GM10248 (cell line): ENCODE results near the gene SLC38A4.

Experiments used
- CTCF ChIA-PET: fragments of 300-600 bp; sonication (Branson Sonifier 250); formaldehyde crosslinking; extraction: SDS; loops from one replicate; lab custom pipeline; 2021; ENCODE audit warnings: antibody characterized with exemption; lab: Yijun Ruan, JAX
- POLR2A ChIA-PET: fragments of 350-650 bp; sonication (Branson Sonifier 250); formaldehyde crosslinking; extraction: SDS; loops from one replicate; lab custom pipeline; 2020; ENCODE audit warnings: antibody characterized with exemption; lab: Yijun Ruan, JAX
- DNase-seq: peaks from one replicate; pipeline ENCODE4 v3.0.0; 2012; ENCODE audit errors: extremely low spot score
- TF ChIP-seq, protein P1 (sequence below): IDR thresholded peaks from 2 replicates; pipeline ENCODE4 v1.5.1; 2012; ENCODE audit warnings: mild to moderate bottlenecking, low read depth; ENCODE audit errors: extremely low read depth, missing control alignments, control extremely low read depth

SLC38A4 gene

DNA sequence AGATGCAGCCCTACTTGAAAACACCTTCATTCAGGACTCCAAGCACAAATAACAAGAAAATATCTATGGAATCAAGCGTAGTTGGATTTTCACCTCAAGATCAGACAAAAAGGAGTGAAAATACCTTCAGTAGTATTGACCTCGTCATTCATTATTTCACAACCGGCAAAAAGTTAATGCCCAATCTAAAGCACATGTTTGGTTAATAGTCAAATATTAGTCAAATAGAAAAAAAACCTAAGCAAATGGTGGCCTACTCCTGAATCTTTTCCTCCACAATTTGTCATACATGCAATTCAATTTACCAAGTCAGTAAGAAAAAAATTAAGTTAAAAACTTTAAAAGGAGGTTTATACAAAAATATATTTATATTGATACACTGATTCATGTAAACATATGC lies 50.0 kb downstream of the SLC38A4 start:
- no peak for DNase-seq
- ChIA-PET CTCF (no interaction called here), POLR2A (no interaction called here)
- TF ChIP-seq, protein P1, sequence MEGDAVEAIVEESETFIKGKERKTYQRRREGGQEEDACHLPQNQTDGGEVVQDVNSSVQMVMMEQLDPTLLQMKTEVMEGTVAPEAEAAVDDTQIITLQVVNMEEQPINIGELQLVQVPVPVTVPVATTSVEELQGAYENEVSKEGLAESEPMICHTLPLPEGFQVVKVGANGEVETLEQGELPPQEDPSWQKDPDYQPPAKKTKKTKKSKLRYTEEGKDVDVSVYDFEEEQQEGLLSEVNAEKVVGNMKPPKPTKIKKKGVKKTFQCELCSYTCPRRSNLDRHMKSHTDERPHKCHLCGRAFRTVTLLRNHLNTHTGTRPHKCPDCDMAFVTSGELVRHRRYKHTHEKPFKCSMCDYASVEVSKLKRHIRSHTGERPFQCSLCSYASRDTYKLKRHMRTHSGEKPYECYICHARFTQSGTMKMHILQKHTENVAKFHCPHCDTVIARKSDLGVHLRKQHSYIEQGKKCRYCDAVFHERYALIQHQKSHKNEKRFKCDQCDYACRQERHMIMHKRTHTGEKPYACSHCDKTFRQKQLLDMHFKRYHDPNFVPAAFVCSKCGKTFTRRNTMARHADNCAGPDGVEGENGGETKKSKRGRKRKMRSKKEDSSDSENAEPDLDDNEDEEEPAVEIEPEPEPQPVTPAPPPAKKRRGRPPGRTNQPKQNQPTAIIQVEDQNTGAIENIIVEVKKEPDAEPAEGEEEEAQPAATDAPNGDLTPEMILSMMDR, result no peak

DNA sequence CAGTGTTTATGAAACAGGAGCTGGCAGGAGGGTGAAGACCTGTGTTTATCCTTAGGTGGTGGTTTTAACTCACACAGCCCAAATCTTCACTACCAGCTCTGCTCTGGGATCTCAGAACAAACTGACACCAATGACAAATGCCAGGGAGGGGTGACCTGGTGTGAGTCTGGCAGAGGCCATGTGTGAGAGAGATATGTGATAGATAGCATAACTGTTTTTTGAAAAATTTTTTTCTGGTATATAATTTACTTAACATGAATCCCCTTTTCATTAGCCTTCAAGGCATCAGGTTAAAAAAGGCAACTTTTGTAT lies 51.5 kb downstream of the SLC38A4 start:
- TF ChIP-seq, protein P1, result no peak
- DNase-seq, result no peak
- ChIA-PET POLR2A (no interaction called here), CTCF (no interaction called here)

DNA sequence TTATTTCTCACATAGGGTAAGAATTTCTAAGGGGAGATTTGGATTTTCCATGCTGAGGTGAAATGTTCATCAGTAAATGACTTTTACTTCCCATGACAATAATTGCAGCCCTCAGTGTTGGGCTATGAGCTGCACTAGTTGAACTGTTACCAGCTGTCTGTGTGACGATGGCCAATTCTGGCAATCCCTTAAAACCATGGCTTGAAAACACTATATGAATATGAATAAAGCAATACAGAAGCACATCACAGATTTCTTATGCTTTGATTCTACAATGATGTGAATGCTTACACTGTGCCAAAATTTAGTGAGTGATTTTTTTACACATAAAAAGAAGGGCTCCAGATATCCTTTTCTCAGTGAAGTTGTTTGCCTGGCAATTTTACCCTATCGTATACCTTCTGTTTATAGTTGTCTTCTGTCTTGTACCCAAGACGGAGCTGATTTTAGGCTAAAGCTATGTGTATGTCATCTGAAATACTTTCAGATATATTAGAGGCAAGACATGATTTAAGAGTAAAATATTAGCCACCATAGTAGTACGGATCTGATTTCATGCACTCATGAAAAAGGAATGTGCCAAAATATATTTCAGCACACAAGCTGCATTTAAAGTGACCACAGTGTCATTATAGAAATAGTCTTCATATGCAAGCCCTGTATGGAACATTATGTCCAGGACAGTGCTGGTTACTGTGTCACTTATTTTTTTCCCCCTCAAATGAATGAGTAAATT lies 52.0 kb downstream of the SLC38A4 start:
- CTCF ChIA-PET, result no interaction called here
- no peak for DNase-seq
- POLR2A ChIA-PET, result no interaction called here
- TF ChIP-seq, protein P1, result no peak

DNA sequence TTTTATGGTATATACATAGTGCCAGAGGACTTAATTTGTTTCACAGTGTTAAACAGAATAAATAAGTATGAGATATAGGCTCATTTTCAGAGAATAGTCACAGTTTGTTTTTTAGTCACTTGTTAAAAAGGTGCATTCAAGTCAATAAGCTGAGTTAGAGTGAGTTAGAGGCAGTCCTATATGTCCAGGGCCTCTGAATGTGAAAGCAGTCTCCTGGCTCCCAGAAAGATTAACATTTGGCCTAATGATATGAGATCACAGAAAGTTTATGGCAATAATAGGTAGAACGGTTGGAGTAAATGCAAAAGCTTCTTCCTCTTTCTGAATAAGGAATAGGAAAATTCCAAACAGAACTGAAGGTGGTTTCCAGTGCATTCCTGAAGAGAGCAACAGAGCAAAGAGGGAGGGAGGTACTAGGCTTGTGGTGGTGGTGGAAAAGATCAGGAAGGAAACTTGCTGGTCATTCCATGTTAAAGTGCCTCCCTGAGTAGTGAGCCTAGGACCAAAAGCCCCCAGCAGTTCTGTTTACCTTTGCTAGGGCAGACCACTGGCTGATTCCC lies 54.4 kb downstream of the SLC38A4 start:
- ChIA-PET POLR2A (no interaction called here), CTCF (interaction anchor here (1.5 kb wide), 2 partner anchors 15 to 21 kb away, joined by 3 to 4 read pairs; no protein-coding TSS in a partner anchor)
- no peak for DNase-seq
- TF ChIP-seq, protein P1, result no peak

DNA sequence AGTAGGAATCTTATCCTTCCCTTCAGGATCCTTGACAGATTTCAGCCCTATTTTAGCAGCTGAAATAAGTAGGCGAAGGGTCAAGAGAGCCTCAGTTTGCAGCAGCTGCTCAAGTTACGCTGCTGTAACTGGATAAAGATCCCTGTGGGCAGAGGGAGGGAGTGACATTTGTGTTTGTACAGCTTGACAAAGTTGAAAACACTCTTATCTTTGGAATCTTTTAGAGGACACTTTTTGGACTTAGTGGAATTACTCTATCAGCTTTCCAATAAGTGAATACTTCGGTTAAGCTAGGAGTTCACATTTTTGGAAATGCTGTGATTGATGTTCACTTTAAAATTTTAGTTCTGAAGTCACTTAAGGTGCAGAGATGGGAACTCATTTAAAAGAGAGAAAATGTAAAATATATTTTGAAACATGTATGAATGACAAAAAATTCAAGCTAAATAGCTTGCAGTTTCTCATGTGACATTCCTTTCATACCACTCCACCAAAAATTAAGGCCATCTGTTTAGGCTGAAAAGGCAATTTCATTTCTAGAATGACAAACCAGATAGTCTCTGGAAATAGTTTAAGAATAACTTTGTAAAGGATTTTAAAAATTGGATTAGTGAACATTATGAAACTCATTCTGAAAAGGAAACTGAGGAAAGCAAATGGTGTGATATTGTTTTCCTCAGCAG lies 55.2 kb downstream of the SLC38A4 start:
- DNase-seq, result no peak
- POLR2A ChIA-PET, result no interaction called here
- CTCF ChIA-PET, result interaction anchor here (1.5 kb wide), 2 partner anchors 15 to 20 kb away, joined by 3 to 4 read pairs; no protein-coding TSS in a partner anchor
- TF ChIP-seq, protein P1, result no peak

DNA sequence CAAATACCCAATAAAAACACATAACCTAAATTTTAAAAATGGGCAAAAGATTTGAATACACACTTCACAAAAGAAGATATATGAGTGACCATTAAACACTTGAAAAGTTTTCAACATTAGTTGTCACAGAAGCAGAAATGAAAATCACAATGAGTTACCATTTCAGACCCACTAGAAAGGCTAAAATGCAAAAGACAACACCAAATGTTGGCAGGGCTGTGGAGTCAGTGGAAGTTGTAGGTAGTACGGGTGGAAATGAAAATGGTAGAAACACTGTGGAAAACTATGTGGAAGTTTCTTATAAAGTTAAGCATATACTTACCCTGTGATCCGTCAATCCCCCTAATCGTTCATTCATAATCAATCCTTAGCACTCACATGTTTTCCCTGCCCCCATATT lies 61.8 kb downstream of the SLC38A4 start:
- POLR2A ChIA-PET, result no interaction called here
- TF ChIP-seq, protein P1, result no peak
- DNase-seq, result no peak
- CTCF ChIA-PET, result no interaction called here
